ENCODE measurements around the gene ITLN2. TPM values are rescaled to one million over a fixed set of nuclear protein-coding genes. Genes with fewer than 3 reads are reported as not detected.
"Not testable (repeated sequence)": the region's sequence is repeated elsewhere in the genome, so short reads cannot be mapped to it uniquely, and the experiment has no call there.

Gene ITLN2
- total RNA-seq, 4 donors from 2014 or later, result 6.4 to 58.9 (median 30.3) TPM; not detected in 1

- no peak for TF ChIP-seq CTCF (IDR thresholded peaks at IDR 0.05)
- ATAC-seq (ENCODE audit: low FRiP score) (no peak), DNase-seq (ENCODE audit: low spot score) (no peak)
Observed at GRCh38 chr1:160916666-160917065, 37.9 kb downstream of the ITLN2 start.

GRCh38 chr1:160913229-160913628, 41.4 kb downstream of the ITLN2 start:
- not testable (repeated sequence) for DNase-seq (ENCODE audit: low spot score); ATAC-seq (ENCODE audit: low FRiP score)

GRCh38 chr1:160911925-160912324, 42.7 kb downstream of the ITLN2 start:
- TF ChIP-seq CTCF (IDR thresholded peaks at IDR 0.05), result no peak
- ATAC-seq (ENCODE audit: low FRiP score) (no peak), DNase-seq (ENCODE audit: low spot score) (no peak)

- DNase-seq (ENCODE audit: low spot score) (no peak), ATAC-seq (ENCODE audit: low FRiP score) (no peak)
- no peak for TF ChIP-seq CTCF (IDR thresholded peaks at IDR 0.05)
Observed at GRCh38 chr1:160911441-160911840, 43.2 kb downstream of the ITLN2 start.

- ATAC-seq (ENCODE audit: low FRiP score), result no peak
- no peak for TF ChIP-seq CTCF (IDR thresholded peaks at IDR 0.05)
- no peak for DNase-seq (ENCODE audit: low spot score)
Observed at GRCh38 chr1:160910170-160910750, 44.3 kb downstream of the ITLN2 start.

GRCh38 chr1:160907976-160908375, 46.6 kb downstream of the ITLN2 start:
- ATAC-seq (ENCODE audit: low FRiP score), result peak; percentile 72
- TF ChIP-seq CTCF (IDR thresholded peaks at IDR 0.05), result no peak
- DNase-seq (ENCODE audit: low spot score), result no peak

GRCh38 chr1:160905617-160905989, 49.0 kb downstream of the ITLN2 start:
- ATAC-seq (ENCODE audit: low FRiP score) (peak; percentile 50), DNase-seq (ENCODE audit: low spot score) (no peak)
- TF ChIP-seq CTCF (IDR thresholded peaks at IDR 0.05), result no peak
